ENCODE data around the gene PPP2R1B.

PPP2R1B gene

GRCh38 chr11:111743700-111744099 lies 22.5 kb downstream of the PPP2R1B start:
- H3K4ac ChIP-seq (ENCODE audit: low read depth in 1 of 2, low read length in 2 of 2): peak overlapping the region in 1 of 2 experiments; percentile 33
- no peaks in the 10 kb centered on the region for H3K9me3 ChIP-seq (ENCODE audit: control insufficient read depth, low read length)
- peaks cover 22% of the 10 kb centered on the region for H3K79me1 ChIP-seq (replicated peaks; ENCODE audit: low read length, poor library complexity, severe bottlenecking)
- no peak overlapping the region for H2BK12ac ChIP-seq (ENCODE audit: low read length in 2 of 2)
- H3K4me3 ChIP-seq (ENCODE audit: insufficient read depth in 1 of 2, low read depth in 1 of 2, low read length in 2 of 2): no peak overlapping the region
- H2AK5ac ChIP-seq (ENCODE audit: low read length, severe bottlenecking): no peak overlapping the region
- H4K8ac ChIP-seq (ENCODE audit: low read length): no peak overlapping the region
- no peak overlapping the region for H3K4me2 ChIP-seq (ENCODE audit: low read length, poor library complexity, severe bottlenecking)
- no peak overlapping the region for H2AFZ ChIP-seq (ENCODE audit: low read depth, low read length)
- no peak overlapping the region for H3K23ac ChIP-seq (ENCODE audit: low read length in 2 of 2)
- no peak overlapping the region for H2BK120ac ChIP-seq (ENCODE audit: low read depth, low read length)
- H3K14ac ChIP-seq (ENCODE audit: low read length in 2 of 2): no peak overlapping the region
- 97% methylated on average over 2 of the region's 2 CpGs for WGBS
- no peak for DNase-seq
- peaks cover 11 to 85% of the 10 kb centered on the region in 2 experiments for H3K36me3 ChIP-seq (ENCODE audit: control insufficient read depth in 1 of 2, insufficient read depth in 2 of 2, low read depth in 1 of 2, low read length in 2 of 2)
- no peak overlapping the region for H4K91ac ChIP-seq (ENCODE audit: low read length)
- no peak overlapping the region for H3K9ac ChIP-seq (ENCODE audit: low read length)
- H2BK15ac ChIP-seq (ENCODE audit: low read depth, poor library complexity, severe bottlenecking): no peak overlapping the region
- no peak overlapping the region for H2BK5ac ChIP-seq (ENCODE audit: low read depth, low read length, poor library complexity, severe bottlenecking)
- peaks cover 3% of the 10 kb centered on the region for H3K4me1 ChIP-seq (ENCODE audit: control insufficient read depth, insufficient read depth, low read depth, low read length)
- H3K27me3 ChIP-seq (ENCODE audit: control insufficient read depth in 1 of 2, insufficient read depth in 1 of 2, low read length in 2 of 2): no peaks in the 10 kb centered on the region
- H3K27ac ChIP-seq (ENCODE audit: low read length, poor library complexity, severe bottlenecking): no peak overlapping the region
- peak overlapping the region in 1 of 2 experiments; percentile 21 for H3K18ac ChIP-seq (ENCODE audit: low read depth in 1 of 2, low read length in 2 of 2)

- Histone ChIP-seq H3K4me2 (ENCODE audit: low read length, poor library complexity, severe bottlenecking) (no peak overlapping the region), H3K36me3 (ENCODE audit: control insufficient read depth in 1 of 2, insufficient read depth in 2 of 2, low read depth in 1 of 2, low read length in 2 of 2) (peaks cover 15 to 72% of the 10 kb centered on the region in 2 experiments), H3K18ac (ENCODE audit: low read depth in 1 of 2, low read length in 2 of 2) (no peak overlapping the region), H2BK120ac (ENCODE audit: low read depth, low read length) (no peak overlapping the region), H4K91ac (ENCODE audit: low read length) (no peak overlapping the region), H2BK15ac (ENCODE audit: low read depth, poor library complexity, severe bottlenecking) (no peak overlapping the region), H2BK12ac (ENCODE audit: low read length in 2 of 2) (no peak overlapping the region), H3K23ac (ENCODE audit: low read length in 2 of 2) (no peak overlapping the region), H3K4me3 (ENCODE audit: insufficient read depth in 1 of 2, low read depth in 1 of 2, low read length in 2 of 2) (no peak overlapping the region), H2AFZ (ENCODE audit: low read depth, low read length) (no peak overlapping the region), H2BK5ac (ENCODE audit: low read depth, low read length, poor library complexity, severe bottlenecking) (no peak overlapping the region), H3K4ac (ENCODE audit: low read depth in 1 of 2, low read length in 2 of 2) (no peak overlapping the region), H2AK5ac (ENCODE audit: low read length, severe bottlenecking) (no peak overlapping the region), H3K9ac (ENCODE audit: low read length) (no peak overlapping the region), H3K27ac (ENCODE audit: low read length, poor library complexity, severe bottlenecking) (no peak overlapping the region), H3K27me3 (ENCODE audit: control insufficient read depth in 1 of 2, insufficient read depth in 1 of 2, low read length in 2 of 2) (no peaks in the 10 kb centered on the region), H3K9me3 (ENCODE audit: control insufficient read depth, low read length) (no peaks in the 10 kb centered on the region), H3K79me1 (replicated peaks; ENCODE audit: low read length, poor library complexity, severe bottlenecking) (peaks cover 15% of the 10 kb centered on the region), H4K8ac (ENCODE audit: low read length) (no peak overlapping the region), H3K14ac (ENCODE audit: low read length in 2 of 2) (no peak overlapping the region), H3K4me1 (ENCODE audit: control insufficient read depth, insufficient read depth, low read depth, low read length) (peaks cover 9% of the 10 kb centered on the region)
- 96% methylated on average over 2 of the region's 2 CpGs for WGBS
- DNase-seq: no peak
Observed at GRCh38 chr11:111741751-111742150, 24.4 kb downstream of the PPP2R1B start.

GRCh38 chr11:111739299-111739698 lies 26.9 kb downstream of the PPP2R1B start:
- Histone ChIP-seq H3K23ac (ENCODE audit: low read length in 2 of 2) (no peak overlapping the region), H2AK5ac (ENCODE audit: low read length, severe bottlenecking) (no peak overlapping the region), H3K36me3 (ENCODE audit: control insufficient read depth in 1 of 2, insufficient read depth in 2 of 2, low read depth in 1 of 2, low read length in 2 of 2) (peaks cover 15 to 59% of the 10 kb centered on the region in 2 experiments), H2BK120ac (ENCODE audit: low read depth, low read length) (no peak overlapping the region), H3K27me3 (ENCODE audit: control insufficient read depth in 1 of 2, insufficient read depth in 1 of 2, low read length in 2 of 2) (no peaks in the 10 kb centered on the region), H3K9ac (ENCODE audit: low read length) (no peak overlapping the region), H3K4me3 (ENCODE audit: insufficient read depth in 1 of 2, low read depth in 1 of 2, low read length in 2 of 2) (no peak overlapping the region), H2AFZ (ENCODE audit: low read depth, low read length) (no peak overlapping the region), H3K4me2 (ENCODE audit: low read length, poor library complexity, severe bottlenecking) (no peak overlapping the region), H3K9me3 (ENCODE audit: control insufficient read depth, low read length) (no peaks in the 10 kb centered on the region), H2BK5ac (ENCODE audit: low read depth, low read length, poor library complexity, severe bottlenecking) (no peak overlapping the region), H3K14ac (ENCODE audit: low read length in 2 of 2) (no peak overlapping the region), H2BK12ac (ENCODE audit: low read length in 2 of 2) (no peak overlapping the region), H3K79me1 (replicated peaks; ENCODE audit: low read length, poor library complexity, severe bottlenecking) (peaks cover 13% of the 10 kb centered on the region), H4K8ac (ENCODE audit: low read length) (no peak overlapping the region), H3K18ac (ENCODE audit: low read depth in 1 of 2, low read length in 2 of 2) (no peak overlapping the region), H4K91ac (ENCODE audit: low read length) (no peak overlapping the region), H3K4ac (ENCODE audit: low read depth in 1 of 2, low read length in 2 of 2) (no peak overlapping the region), H3K27ac (ENCODE audit: low read length, poor library complexity, severe bottlenecking) (no peak overlapping the region), H2BK15ac (ENCODE audit: low read depth, poor library complexity, severe bottlenecking) (no peak overlapping the region), H3K4me1 (ENCODE audit: control insufficient read depth, insufficient read depth, low read depth, low read length) (peaks cover 28% of the 10 kb centered on the region)
- WGBS: 100% methylated on average over 2 of the region's 2 CpGs
- no peak for DNase-seq

- Histone ChIP-seq H2BK12ac (ENCODE audit: low read length in 2 of 2) (peak overlapping the region in 1 of 2 experiments; percentile 27), H3K4ac (ENCODE audit: low read depth in 1 of 2, low read length in 2 of 2) (no peak overlapping the region), H3K79me1 (replicated peaks; ENCODE audit: low read length, poor library complexity, severe bottlenecking) (peaks cover 6% of the 10 kb centered on the region), H3K27ac (ENCODE audit: low read length, poor library complexity, severe bottlenecking) (peak overlapping the region; percentile 8), H2BK5ac (ENCODE audit: low read depth, low read length, poor library complexity, severe bottlenecking) (no peak overlapping the region), H3K14ac (ENCODE audit: low read length in 2 of 2) (peak overlapping the region in 1 of 2 experiments; percentile 38), H3K23ac (ENCODE audit: low read length in 2 of 2) (no peak overlapping the region), H3K4me2 (ENCODE audit: low read length, poor library complexity, severe bottlenecking) (no peak overlapping the region), H2AK5ac (ENCODE audit: low read length, severe bottlenecking) (peak overlapping the region; percentile 93), H3K18ac (ENCODE audit: low read depth in 1 of 2, low read length in 2 of 2) (no peak overlapping the region), H3K4me3 (ENCODE audit: insufficient read depth in 1 of 2, low read depth in 1 of 2, low read length in 2 of 2) (peak overlapping the region in 1 of 2 experiments; percentile 38), H4K8ac (ENCODE audit: low read length) (no peak overlapping the region), H3K4me1 (ENCODE audit: control insufficient read depth, insufficient read depth, low read depth, low read length) (peaks cover 43% of the 10 kb centered on the region), H2BK120ac (ENCODE audit: low read depth, low read length) (no peak overlapping the region), H3K36me3 (ENCODE audit: control insufficient read depth in 1 of 2, insufficient read depth in 2 of 2, low read depth in 1 of 2, low read length in 2 of 2) (peaks cover 11 to 43% of the 10 kb centered on the region in 2 experiments), H2AFZ (ENCODE audit: low read depth, low read length) (no peak overlapping the region), H3K9me3 (ENCODE audit: control insufficient read depth, low read length) (no peaks in the 10 kb centered on the region), H3K27me3 (ENCODE audit: control insufficient read depth in 1 of 2, insufficient read depth in 1 of 2, low read length in 2 of 2) (no peaks in the 10 kb centered on the region), H3K9ac (ENCODE audit: low read length) (peak overlapping the region; percentile 98), H4K91ac (ENCODE audit: low read length) (no peak overlapping the region), H2BK15ac (ENCODE audit: low read depth, poor library complexity, severe bottlenecking) (no peak overlapping the region)
- DNase-seq: no peak
- 95% methylated on average over 14 of the region's 14 CpGs for WGBS
Observed at GRCh38 chr11:111737444-111738210, 28.6 kb downstream of the PPP2R1B start.

Measured in mesenchymal stem cell (in vitro differentiated cells and primary cell).